CD4-positive, alpha-beta T cell treated with Interleukin-4 for 4 hours (primary cell): ENCODE measurements around the gene OR52E1.

ENCODE experiments used
- DNase-seq: peaks from one replicate; pipeline ENCODE4 v3.0.0-alpha.2; 2020

OR52E1 gene

DNA sequence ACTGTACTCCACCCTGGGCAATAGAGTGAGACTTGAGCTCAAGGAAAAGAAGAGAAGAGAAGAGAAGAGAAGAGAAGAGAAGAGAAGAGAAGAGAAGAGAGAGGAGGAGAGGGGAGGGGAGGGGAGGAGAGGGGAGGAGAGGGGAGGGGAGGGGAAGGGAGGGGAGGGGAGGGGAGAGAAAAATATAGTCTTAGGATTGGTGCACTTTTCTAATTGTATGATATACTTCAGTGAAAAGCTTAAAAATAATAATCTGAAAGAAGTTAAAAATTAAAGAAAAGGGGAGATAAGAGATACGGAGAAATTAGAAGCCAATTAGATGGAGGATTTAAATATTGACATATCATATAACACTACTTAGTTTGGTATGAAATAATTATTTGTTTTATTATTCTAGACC lies 49.5 kb downstream of the OR52E1 start:
- DNase-seq, result no peak
